H1 (cell line): ENCODE data around the gene RERE. TPM values are rescaled to one million over a fixed set of nuclear protein-coding genes. Genes with fewer than 3 reads are reported as not detected.

Experiments used
- CTCF ChIA-PET: fragments of 300-600 bp; sonication (Branson Sonifier 250); formaldehyde crosslinking; loops from one replicate; lab custom pipeline; 2021; ENCODE audit not compliant: partially characterized antibody; lab: Charles Lee
- POLR2A ChIA-PET: fragments of 300-600 bp; sonication (Branson Sonifier 250); formaldehyde crosslinking; loops from one replicate; lab custom pipeline; 2021; ENCODE audit warnings: inconsistent platforms; ENCODE audit not compliant: partially characterized antibody; lab: Charles Lee
- DNase-seq, 2 experiments: peaks; one replicate each; pipeline versions ENCODE4 v3.0.0 to v3.0.0-alpha.2; 2010 to 2022; ENCODE audit warnings: low spot score in 2 of 2, low read depth in 1 of 2, mixed read lengths in 1 of 2
- FAIRE-seq: peaks from 2 replicates; lab custom pipeline; 2011; peaks lifted over from hg19 to GRCh38; lab: Jason Lieb, UNC
- H2AFZ ChIP-seq: 2 replicates; pipeline ENCODE4 v1.8.1; 2012; ENCODE audit warnings: low read length, inconsistent platforms
- H2AK5ac ChIP-seq: 2 replicates; pipeline ENCODE4 v1.6.1; 2013; ENCODE audit warnings: low read depth, low read length
- H2BK120ac ChIP-seq: replicated peaks from 2 replicates; pipeline ENCODE3; 2013; ENCODE audit warnings: low read depth, low read length, inconsistent platforms
- H2BK12ac ChIP-seq: 2 replicates; pipeline ENCODE4 v1.6.1; 2013; ENCODE audit warnings: low read depth, low read length
- H2BK15ac ChIP-seq: 2 replicates; pipeline ENCODE4 v1.6.1; 2013; ENCODE audit warnings: low read length
- H2BK20ac ChIP-seq: 2 replicates; pipeline ENCODE4 v1.6.1; 2013; ENCODE audit warnings: low read length
- H2BK5ac ChIP-seq: 2 replicates; pipeline ENCODE4 v1.6.1; 2013; ENCODE audit warnings: low read depth, low read length
- H3K14ac ChIP-seq: 2 replicates; pipeline ENCODE4 v1.6.1; 2013; ENCODE audit warnings: inconsistent platforms; ENCODE audit not compliant: insufficient read length
- H3K18ac ChIP-seq: 2 replicates; pipeline ENCODE4 v1.6.1; 2013; ENCODE audit warnings: low read length; ENCODE audit errors: extremely low read depth
- H3K23ac ChIP-seq: 2 replicates; pipeline ENCODE4 v1.6.1; 2013; ENCODE audit warnings: inconsistent platforms; ENCODE audit not compliant: insufficient read length
- H3K23me2 ChIP-seq: 2 replicates; pipeline ENCODE4 v1.6.1; 2013; ENCODE audit warnings: low read depth, low read length
- H3K27ac ChIP-seq: 2 replicates; pipeline ENCODE4 v1.6.1; 2011; ENCODE audit warnings: low read depth, low read length, inconsistent platforms
- H3K27me3 ChIP-seq, 4 experiments: replicated peaks in 1 of 4; 1 replicate in 1 of 4; 2 replicates in 3 of 4; pipeline versions ENCODE4 v1.6.1 to v1.8.1; 2011 to 2013; ENCODE audit warnings: low read length in 3 of 4, mild to moderate bottlenecking in 3 of 4, inconsistent platforms in 2 of 4, mixed read lengths in 2 of 4, moderate library complexity in 1 of 4; ENCODE audit not compliant: control insufficient read depth in 3 of 4, insufficient read depth in 3 of 4; ENCODE audit errors: extremely low read depth in 1 of 4
- H3K36me3 ChIP-seq, 4 experiments: 2 replicates each; pipeline versions ENCODE4 v1.6.1 to v1.8.1; 2011 to 2013; ENCODE audit warnings: mild to moderate bottlenecking in 4 of 4, low read length in 3 of 4, moderate library complexity in 2 of 4, control low read depth in 1 of 4, inconsistent platforms in 1 of 4; ENCODE audit not compliant: insufficient read depth in 4 of 4, control insufficient read depth in 2 of 4
- H3K4ac ChIP-seq: replicated peaks from 2 replicates; pipeline ENCODE3; 2013; ENCODE audit warnings: low read length, low read depth, mixed read lengths, inconsistent platforms; ENCODE audit not compliant: insufficient read length
- H3K4me1 ChIP-seq, 4 experiments: replicated peaks in 1 of 4; 1 replicate in 1 of 4; 2 replicates in 3 of 4; pipeline versions ENCODE4 v1.6.1 to v1.8.1; 2011 to 2013; ENCODE audit warnings: low read length in 3 of 4, inconsistent platforms in 2 of 4, mixed read lengths in 1 of 4; ENCODE audit not compliant: insufficient read depth in 4 of 4, control insufficient read depth in 3 of 4
- H3K4me2 ChIP-seq, 2 experiments: 2 replicates each; pipeline versions ENCODE4 v1.6.1 to v1.8.1; 2011 to 2013; ENCODE audit warnings: low read depth in 2 of 2, low read length in 2 of 2, control low read depth in 1 of 2, inconsistent platforms in 1 of 2, mild to moderate bottlenecking in 1 of 2; ENCODE audit not compliant: insufficient read depth in 1 of 2
- H3K4me3 ChIP-seq, 4 experiments: fragments of 200-600, 300-600 bp in 1 of 4; sonication (generic), shearing (Covaris generic), sonication (Bioruptor Twin) in 1 of 4; 2 replicates each; pipeline versions ENCODE4 v1.5.1 to v1.8.1; 2011 to 2016; ENCODE audit warnings: low read length in 4 of 4, low read depth in 3 of 4, control low read depth in 2 of 4, inconsistent platforms in 2 of 4, mild to moderate bottlenecking in 2 of 4, mixed read lengths in 1 of 4, moderate library complexity in 1 of 4; ENCODE audit not compliant: insufficient read depth in 2 of 4; ENCODE audit errors: extremely low read depth in 1 of 4
- H3K56ac ChIP-seq: replicated peaks from 2 replicates; pipeline ENCODE3; 2013; ENCODE audit warnings: low read depth, mild to moderate bottlenecking, mixed read lengths, low read length, inconsistent platforms; ENCODE audit not compliant: insufficient read length
- H3K79me1 ChIP-seq: 2 replicates; pipeline ENCODE4 v1.6.1; 2013; ENCODE audit warnings: low read depth, low read length, control low read depth
- H3K79me2 ChIP-seq, 2 experiments: 2 replicates each; pipeline versions ENCODE4 v1.6.1 to v1.8.1; 2012 to 2013; ENCODE audit warnings: low read length in 2 of 2, mild to moderate bottlenecking in 2 of 2, inconsistent platforms in 1 of 2; ENCODE audit not compliant: insufficient read depth in 2 of 2, control insufficient read depth in 1 of 2
- H3K9ac ChIP-seq, 4 experiments: replicated peaks in 1 of 4; 1 replicate in 1 of 4; 2 replicates in 3 of 4; pipeline versions ENCODE4 v1.6.1 to v1.8.1; 2011 to 2013; ENCODE audit warnings: low read depth in 3 of 4, low read length in 3 of 4, control low read depth in 2 of 4, mild to moderate bottlenecking in 2 of 4, moderate library complexity in 2 of 4, inconsistent platforms in 1 of 4; ENCODE audit errors: extremely low read depth in 1 of 4
- H3K9me3 ChIP-seq, 2 experiments: 2 replicates each; pipeline versions ENCODE4 v1.6.1 to v1.8.1; 2012 to 2013; ENCODE audit warnings: mild to moderate bottlenecking in 2 of 2, moderate library complexity in 2 of 2, control low read depth in 1 of 2, inconsistent platforms in 1 of 2, low read depth in 1 of 2, low read length in 1 of 2, mixed read lengths in 1 of 2; ENCODE audit not compliant: insufficient read depth in 2 of 2
- H4K20me1 ChIP-seq, 2 experiments: replicated peaks in 1 of 2; 2 replicates each; pipeline versions ENCODE3 to v1.8.1; 2011 to 2013; ENCODE audit warnings: inconsistent platforms in 2 of 2, low read length in 2 of 2, mild to moderate bottlenecking in 1 of 2; ENCODE audit not compliant: insufficient read depth in 2 of 2, control insufficient read depth in 1 of 2
- H4K5ac ChIP-seq: 2 replicates; pipeline ENCODE4 v1.6.1; 2013; ENCODE audit warnings: low read length, low read depth, mixed read lengths, inconsistent platforms; ENCODE audit not compliant: insufficient read length
- H4K8ac ChIP-seq: 2 replicates; pipeline ENCODE4 v1.8.0; 2013; ENCODE audit warnings: mild to moderate bottlenecking, moderate library complexity, low read length, inconsistent platforms; ENCODE audit not compliant: insufficient read depth; ENCODE audit errors: extremely low read depth
- H4K91ac ChIP-seq: replicated peaks from 2 replicates; pipeline ENCODE3; 2013; ENCODE audit warnings: low read length, mixed read lengths, inconsistent platforms; ENCODE audit not compliant: insufficient read length
- CHD2 ChIP-seq: IDR thresholded peaks from 2 replicates; pipeline ENCODE4 v1.6.1; 2012; ENCODE audit warnings: low read length, improper control_type of control experiment
- WGBS, 2 experiments: shearing (Covaris generic) in 1 of 2; methylation state at CpG; one replicate each; pipeline versions ENCODE4 v1.1.6 to v1.1.7; 2013 to 2015; ENCODE audit warnings: low lambda C conversion rate in 2 of 2, mixed read lengths in 2 of 2, inconsistent platforms in 1 of 2, low coverage in 1 of 2, missing lambda C conversion rate in 1 of 2; ENCODE audit not compliant: insufficient replicate concordance in 2 of 2, insufficient coverage in 1 of 2, insufficient read length in 1 of 2; ENCODE audit errors: extremely low coverage in 1 of 2, missing lambda C conversion rate in 1 of 2; 5-methylcytosine and 5-hydroxymethylcytosine counted together
- polyA plus RNA-seq, 7 experiments: library from polyadenylated mRNA; depleted of rRNA in 3 of 7; stranded (reverse) in 5 of 7; unstranded in 2 of 7; fragments of >200 nt in 5 of 7; fragments of 200-250 nt in 2 of 7; gene quantifications; 1 replicate in 5 of 7; 2 replicates in 1 of 7; 4 replicates in 1 of 7; pipeline versions ENCODE4 v1.2.1 to v1.2.3, GENCODE V29; 2011 to 2013; ENCODE audit warnings: missing spikeins in 2 of 7, mixed read lengths in 2 of 7
- total RNA-seq: library from RNA; stranded (reverse); fragmentation: NEBNext Ultra II Directional; extraction: Animal tissue kit (Norgen Biotek cat#: 25700); gene quantifications from 2 replicates; pipeline ENCODE4 v1.2.1, GENCODE V29; 2021

Gene RERE
- total and polyA plus RNA-seq, 2 of the 8 experiments (the other 6 are each of a cell fraction or from before 2014, with no cell fraction given), result 15.3 to 142 TPM

DNA sequence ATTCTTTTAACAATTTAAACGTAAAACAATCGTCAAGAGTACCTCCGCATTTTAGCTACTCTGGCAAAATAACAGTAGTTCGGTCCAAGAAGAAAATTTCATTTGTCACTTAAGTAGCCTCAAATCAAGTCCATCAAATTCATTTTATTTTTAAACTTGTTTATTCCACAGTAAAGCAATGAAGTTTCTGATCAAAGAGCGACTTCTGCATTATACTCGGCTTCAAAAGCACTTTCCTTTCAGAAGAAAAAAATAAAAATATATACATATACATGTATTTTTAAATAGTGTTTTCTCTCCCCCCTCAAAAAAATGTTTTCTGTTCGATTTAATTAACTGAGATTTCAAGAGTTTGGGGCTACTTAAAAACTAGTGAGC is 115.0 kb downstream of the RERE start:
- peaks cover 7% of the 10 kb centered on the region for H3K23me2 ChIP-seq
- H4K8ac ChIP-seq, result no peak overlapping the region
- peak overlapping the region; percentile 77 to 92 for H3K4me2 ChIP-seq
- peaks cover 22 to 91% of the 10 kb centered on the region in 2 experiments for H3K79me2 ChIP-seq
- H2BK120ac ChIP-seq, result no peak overlapping the region
- H3K56ac ChIP-seq, result peak overlapping the region; percentile 70
- peak overlapping the region; percentile 65 to 98 (median 76) for H3K4me3 ChIP-seq
- no peak overlapping the region for H2BK15ac ChIP-seq
- no peaks in the 10 kb centered on the region for H3K27me3 ChIP-seq
- H2BK5ac ChIP-seq, result peak overlapping the region; percentile 80
- H3K9me3 ChIP-seq, result no peaks in the 10 kb centered on the region
- TF ChIP-seq CHD2, result no peak
- WGBS, 2 experiments, result 1% methylated on average over 7 of the region's 7 CpGs; no CpG with 5 or more reads in 1 of the 2 experiments
- H3K23ac ChIP-seq, result no peak overlapping the region
- H3K14ac ChIP-seq, result no peak overlapping the region
- H3K79me1 ChIP-seq, result no peaks in the 10 kb centered on the region; the same call in 1 of the 2 replicates
- H3K27ac ChIP-seq, result peak overlapping the region; percentile 86
- ChIA-PET POLR2A (interaction anchor here (0.6 to 6.3 kb wide), 15 partner anchors 10 to 280 kb away, joined by 3 to 73 read pairs (median 5); partner anchors contain the start of genes ENO1 and RERE), CTCF (interaction anchor here (0.7 to 1.4 kb wide), 2 partner anchors 33 to 330 kb away, joined by 3 to 5 read pairs; no protein-coding TSS in a partner anchor)
- H4K5ac ChIP-seq, result peak overlapping the region; percentile 75
- H3K9ac ChIP-seq, result peak overlapping the region; percentile 77 to 99 (median 86)
- DNase-seq (no peak), FAIRE-seq (no peak)
- H4K20me1 ChIP-seq, result peaks cover 7 to 12% of the 10 kb centered on the region in 2 experiments
- H2BK12ac ChIP-seq, result no peak overlapping the region
- peaks cover 2 to 23% (median 22%) of the 10 kb centered on the region in 4 experiments; a peak in 6 of 7 replicates for H3K4me1 ChIP-seq
- no peaks in the 10 kb centered on the region for H3K36me3 ChIP-seq
- no peak overlapping the region for H2AFZ ChIP-seq
- H3K18ac ChIP-seq, result peak overlapping the region; percentile 81
- H3K4ac ChIP-seq, result peak overlapping the region; percentile 59
- no peak overlapping the region for H2BK20ac ChIP-seq
- H2AK5ac ChIP-seq, result no peak overlapping the region
- no peak overlapping the region for H4K91ac ChIP-seq
